HG03521 (cell line): ENCODE data around the gene SLC35C1.
"Not testable (repeated sequence)": the region's sequence is repeated elsewhere in the genome, so short reads cannot be mapped to it uniquely, and the experiment has no call there.

Experiments
- ATAC-seq: cut with Tn5 transposase; IDR thresholded peaks from one replicate; pipeline ENCODE4 v1.9.1; 2021; ENCODE audit warnings: mild to moderate bottlenecking, moderate library complexity; ENCODE audit not compliant: unreplicated experiment

SLC35C1 gene

GRCh38 chr11:45809456-45810395 is 4.8 kb downstream of the SLC35C1 start:
- no peak for ATAC-seq

- ATAC-seq = no peak
Measured at GRCh38 chr11:45810431-45811108, 5.6 kb downstream of the SLC35C1 start.

- ATAC-seq = no peak
Measured at GRCh38 chr11:45811109-45811435, 6.1 kb downstream of the SLC35C1 start.

GRCh38 chr11:45811571-45812290 is 6.8 kb downstream of the SLC35C1 start:
- no peak for ATAC-seq

GRCh38 chr11:45812581-45813548 is 7.9 kb downstream of the SLC35C1 start:
- no peak for ATAC-seq

GRCh38 chr11:45815747-45816146 is 10.8 kb downstream of the SLC35C1 start:
- no peak for ATAC-seq

GRCh38 chr11:45816614-45817013 is 11.7 kb downstream of the SLC35C1 start:
- ATAC-seq = no peak

GRCh38 chr11:45817191-45817590 is 12.2 kb downstream of the SLC35C1 start:
- peak; percentile 66 for ATAC-seq

GRCh38 chr11:45818961-45819605 is 14.1 kb downstream of the SLC35C1 start:
- ATAC-seq = no peak

- ATAC-seq = no peak
Measured at GRCh38 chr11:45820211-45820857, 15.4 kb downstream of the SLC35C1 start.

- ATAC-seq = not testable (repeated sequence)
Measured at GRCh38 chr11:45826492-45826891, 21.5 kb downstream of the SLC35C1 start.

- ATAC-seq = no peak
Measured at GRCh38 chr11:45827123-45827522, 22.2 kb downstream of the SLC35C1 start.

- ATAC-seq = no peak
Measured at GRCh38 chr11:45828996-45829395, 24.0 kb downstream of the SLC35C1 start.

- ATAC-seq = no peak
Measured at GRCh38 chr11:45830596-45830995, 25.6 kb downstream of the SLC35C1 start.

GRCh38 chr11:45832811-45833441 is 28.0 kb downstream of the SLC35C1 start:
- ATAC-seq = no peak

- no peak for ATAC-seq
Measured at GRCh38 chr11:45833761-45834160, 28.8 kb downstream of the SLC35C1 start.

GRCh38 chr11:45834298-45834756 is 29.4 kb downstream of the SLC35C1 start:
- ATAC-seq = no peak

- ATAC-seq = no peak
Measured at GRCh38 chr11:45839204-45839603, 34.3 kb downstream of the SLC35C1 start.

GRCh38 chr11:45840251-45840650 is 35.3 kb downstream of the SLC35C1 start:
- ATAC-seq = not testable (repeated sequence)
